ENCODE results near the gene HAAO. TPM values are rescaled to one million over a fixed set of nuclear protein-coding genes. Genes with fewer than 3 reads are reported as not detected.

Gene HAAO
- total and polyA plus RNA-seq, 2 of the 13 experiments (the other 11 are each of a cell fraction or from before 2014, with no cell fraction given): 36.1 to 42.7 TPM

DNA sequence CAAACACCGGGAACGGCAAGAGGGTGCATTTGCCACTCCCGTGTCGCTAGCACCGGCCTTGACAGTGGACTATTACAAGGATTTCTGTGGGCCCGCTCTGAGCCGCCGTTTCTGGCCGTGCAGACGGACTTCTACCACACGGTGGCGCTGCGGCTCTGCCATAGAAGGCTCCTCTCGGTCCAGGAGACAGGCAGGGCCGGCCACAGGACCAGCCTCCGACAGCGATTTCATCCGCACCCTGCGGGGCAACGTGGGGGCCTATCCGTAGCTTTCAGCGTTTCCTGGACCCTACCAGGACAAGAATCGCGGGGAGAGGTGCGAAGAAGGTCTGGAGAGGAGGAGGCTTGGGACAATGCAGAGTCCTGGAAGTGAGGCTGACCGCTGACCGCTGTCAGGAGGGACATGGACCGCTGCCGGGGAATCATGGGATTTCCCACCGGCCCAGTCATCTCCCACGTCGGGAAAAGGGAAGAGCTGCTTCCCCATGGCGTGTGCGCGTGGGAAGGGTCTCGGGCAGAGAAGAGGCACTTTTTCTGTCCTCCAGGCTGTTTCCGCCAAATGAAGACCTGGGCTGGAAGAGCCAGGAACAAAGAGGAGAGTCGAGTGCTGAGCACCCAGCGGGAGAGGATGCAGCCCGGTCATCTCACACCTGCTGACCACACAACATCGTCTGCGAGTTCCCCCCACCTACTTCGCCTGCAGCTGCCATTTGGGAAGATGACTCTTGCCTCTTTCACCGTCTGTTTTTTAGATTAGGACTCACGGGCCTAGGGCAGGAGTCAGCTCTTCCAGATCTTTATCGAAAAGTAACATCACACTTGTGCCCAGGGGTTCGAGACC, 35.5 kb upstream of the HAAO start (continued):
- TF ChIP-seq, protein P1, sequence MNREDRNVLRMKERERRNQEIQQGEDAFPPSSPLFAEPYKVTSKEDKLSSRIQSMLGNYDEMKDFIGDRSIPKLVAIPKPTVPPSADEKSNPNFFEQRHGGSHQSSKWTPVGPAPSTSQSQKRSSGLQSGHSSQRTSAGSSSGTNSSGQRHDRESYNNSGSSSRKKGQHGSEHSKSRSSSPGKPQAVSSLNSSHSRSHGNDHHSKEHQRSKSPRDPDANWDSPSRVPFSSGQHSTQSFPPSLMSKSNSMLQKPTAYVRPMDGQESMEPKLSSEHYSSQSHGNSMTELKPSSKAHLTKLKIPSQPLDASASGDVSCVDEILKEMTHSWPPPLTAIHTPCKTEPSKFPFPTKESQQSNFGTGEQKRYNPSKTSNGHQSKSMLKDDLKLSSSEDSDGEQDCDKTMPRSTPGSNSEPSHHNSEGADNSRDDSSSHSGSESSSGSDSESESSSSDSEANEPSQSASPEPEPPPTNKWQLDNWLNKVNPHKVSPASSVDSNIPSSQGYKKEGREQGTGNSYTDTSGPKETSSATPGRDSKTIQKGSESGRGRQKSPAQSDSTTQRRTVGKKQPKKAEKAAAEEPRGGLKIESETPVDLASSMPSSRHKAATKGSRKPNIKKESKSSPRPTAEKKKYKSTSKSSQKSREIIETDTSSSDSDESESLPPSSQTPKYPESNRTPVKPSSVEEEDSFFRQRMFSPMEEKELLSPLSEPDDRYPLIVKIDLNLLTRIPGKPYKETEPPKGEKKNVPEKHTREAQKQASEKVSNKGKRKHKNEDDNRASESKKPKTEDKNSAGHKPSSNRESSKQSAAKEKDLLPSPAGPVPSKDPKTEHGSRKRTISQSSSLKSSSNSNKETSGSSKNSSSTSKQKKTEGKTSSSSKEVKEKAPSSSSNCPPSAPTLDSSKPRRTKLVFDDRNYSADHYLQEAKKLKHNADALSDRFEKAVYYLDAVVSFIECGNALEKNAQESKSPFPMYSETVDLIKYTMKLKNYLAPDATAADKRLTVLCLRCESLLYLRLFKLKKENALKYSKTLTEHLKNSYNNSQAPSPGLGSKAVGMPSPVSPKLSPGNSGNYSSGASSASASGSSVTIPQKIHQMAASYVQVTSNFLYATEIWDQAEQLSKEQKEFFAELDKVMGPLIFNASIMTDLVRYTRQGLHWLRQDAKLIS (CRISPR knock-in tag; IDR thresholded peaks at IDR 0.05): no peak
- TF ChIP-seq XRCC5 (optimal IDR thresholded peaks at IDR 0.05; ENCODE audit: low read length) (peak; percentile 92), KLF12 (CRISPR knock-in tag; IDR thresholded peaks at IDR 0.05; ENCODE audit: borderline replicate concordance) (no peak), ZBTB3 (CRISPR knock-in tag; IDR thresholded peaks at IDR 0.05; ENCODE audit: borderline replicate concordance, low read depth) (no peak), SNRNP70 (IDR thresholded peaks at IDR 0.05; ENCODE audit: low read depth, low read length) (no peak), HCFC1 (IDR thresholded peaks at IDR 0.05; ENCODE audit: low read depth, low read length) (no peak), KMT2A (CRISPR knock-in tag; IDR thresholded peaks at IDR 0.05) (no peak), ZNF788 (CRISPR knock-in tag; IDR thresholded peaks at IDR 0.05; ENCODE audit: borderline replicate concordance) (peak; percentile 45; the same call in 1 of the 2 replicates), ZNF83 (CRISPR knock-in tag; IDR thresholded peaks at IDR 0.05; ENCODE audit: borderline replicate concordance) (no peak), FOXC1 (CRISPR knock-in tag; IDR thresholded peaks at IDR 0.05; ENCODE audit: borderline replicate concordance) (peak; percentile 94; the same call in 1 of the 2 replicates), ISL2 (CRISPR knock-in tag; IDR thresholded peaks at IDR 0.05) (0 out of 2 replicates have a peak, but pooled peaks have one; percentile 39), ZNF383 (CRISPR knock-in tag; IDR thresholded peaks at IDR 0.05; ENCODE audit: borderline replicate concordance) (peak; percentile 89; the same call in 1 of the 2 replicates), MEIS2 (CRISPR knock-in tag; IDR thresholded peaks at IDR 0.05) (no peak)
- TF ChIP-seq, protein P2, sequence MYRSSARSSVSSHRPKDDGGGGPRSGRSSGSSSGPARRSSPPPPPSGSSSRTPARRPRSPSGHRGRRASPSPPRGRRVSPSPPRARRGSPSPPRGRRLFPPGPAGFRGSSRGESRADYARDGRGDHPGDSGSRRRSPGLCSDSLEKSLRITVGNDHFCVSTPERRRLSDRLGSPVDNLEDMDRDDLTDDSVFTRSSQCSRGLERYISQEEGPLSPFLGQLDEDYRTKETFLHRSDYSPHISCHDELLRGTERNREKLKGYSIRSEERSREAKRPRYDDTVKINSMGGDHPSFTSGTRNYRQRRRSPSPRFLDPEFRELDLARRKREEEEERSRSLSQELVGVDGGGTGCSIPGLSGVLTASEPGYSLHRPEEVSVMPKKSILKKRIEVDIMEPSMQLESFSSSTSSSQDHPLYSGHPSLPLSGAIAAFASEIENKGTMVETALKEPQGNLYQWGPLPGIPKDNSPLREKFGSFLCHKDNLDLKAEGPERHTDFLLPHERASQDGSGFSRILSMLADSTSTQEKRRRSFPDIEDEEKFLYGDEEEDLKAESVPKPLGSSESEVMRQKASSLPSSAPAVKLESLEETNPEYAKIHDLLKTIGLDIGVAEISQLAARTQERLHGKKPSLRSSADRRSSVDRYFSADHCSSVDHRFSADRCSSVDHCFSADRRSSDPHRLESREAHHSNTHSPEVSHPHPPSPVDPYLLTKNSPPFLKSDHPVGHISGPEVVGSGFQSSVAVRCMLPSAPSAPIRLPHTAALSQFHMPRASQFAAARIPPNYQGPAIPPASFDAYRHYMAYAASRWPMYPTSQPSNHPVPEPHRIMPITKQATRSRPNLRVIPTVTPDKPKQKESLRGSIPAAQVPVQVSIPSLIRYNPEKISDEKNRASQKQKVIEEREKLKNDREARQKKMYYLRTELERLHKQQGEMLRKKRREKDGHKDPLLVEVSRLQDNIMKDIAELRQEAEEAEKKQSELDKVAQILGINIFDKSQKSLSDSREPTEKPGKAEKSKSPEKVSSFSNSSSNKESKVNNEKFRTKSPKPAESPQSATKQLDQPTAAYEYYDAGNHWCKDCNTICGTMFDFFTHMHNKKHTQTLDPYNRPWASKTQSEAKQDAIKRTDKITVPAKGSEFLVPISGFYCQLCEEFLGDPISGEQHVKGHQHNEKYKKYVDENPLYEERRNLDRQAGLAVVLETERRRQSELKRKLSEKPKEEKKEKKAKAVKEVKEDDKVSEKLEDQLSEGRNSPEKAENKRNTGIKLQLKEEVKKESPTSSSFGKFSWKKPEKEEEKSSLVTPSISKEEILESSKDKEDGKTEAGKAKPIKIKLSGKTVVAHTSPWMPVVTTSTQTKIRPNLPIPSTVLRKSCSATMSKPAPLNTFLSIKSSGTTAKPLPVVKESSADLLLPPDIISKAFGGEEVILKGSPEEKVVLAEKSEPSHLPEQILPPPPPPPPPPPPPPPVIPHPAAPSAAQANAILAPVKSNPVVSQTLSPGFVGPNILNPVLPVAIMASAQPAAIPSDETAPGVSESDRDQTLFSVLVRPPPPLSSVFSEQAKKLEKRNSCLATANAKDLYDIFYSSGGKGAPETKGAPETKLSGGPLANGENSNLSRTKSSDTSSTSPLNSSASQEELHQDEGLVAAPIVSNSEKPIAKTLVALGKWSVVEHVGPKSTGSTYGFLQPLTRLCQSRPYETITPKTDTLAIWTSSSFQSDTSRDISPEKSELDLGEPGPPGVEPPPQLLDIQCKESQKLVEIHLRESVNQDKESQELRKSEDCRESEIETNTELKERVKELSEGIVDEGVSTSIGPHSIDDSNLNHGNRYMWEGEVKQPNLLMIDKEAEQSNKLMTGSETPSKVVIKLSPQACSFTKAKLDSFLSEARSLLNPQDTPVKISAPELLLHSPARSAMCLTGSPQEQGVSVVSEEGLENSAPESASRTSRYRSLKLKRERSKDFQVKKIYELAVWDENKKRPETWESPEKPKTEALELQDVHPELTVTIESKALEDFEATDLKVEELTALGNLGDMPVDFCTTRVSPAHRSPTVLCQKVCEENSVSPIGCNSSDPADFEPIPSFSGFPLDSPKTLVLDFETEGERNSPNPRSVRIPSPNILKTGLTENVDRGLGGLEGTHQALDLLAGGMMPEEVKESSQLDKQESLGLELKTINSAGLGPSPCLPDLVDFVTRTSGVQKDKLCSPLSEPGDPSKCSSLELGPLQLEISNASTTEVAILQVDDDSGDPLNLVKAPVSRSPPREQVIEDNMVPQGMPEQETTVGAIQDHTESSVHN (CRISPR knock-in tag; IDR thresholded peaks at IDR 0.05): 0 out of 2 replicates have a peak, but pooled peaks have one; percentile 34
- TF ChIP-seq, protein P3, sequence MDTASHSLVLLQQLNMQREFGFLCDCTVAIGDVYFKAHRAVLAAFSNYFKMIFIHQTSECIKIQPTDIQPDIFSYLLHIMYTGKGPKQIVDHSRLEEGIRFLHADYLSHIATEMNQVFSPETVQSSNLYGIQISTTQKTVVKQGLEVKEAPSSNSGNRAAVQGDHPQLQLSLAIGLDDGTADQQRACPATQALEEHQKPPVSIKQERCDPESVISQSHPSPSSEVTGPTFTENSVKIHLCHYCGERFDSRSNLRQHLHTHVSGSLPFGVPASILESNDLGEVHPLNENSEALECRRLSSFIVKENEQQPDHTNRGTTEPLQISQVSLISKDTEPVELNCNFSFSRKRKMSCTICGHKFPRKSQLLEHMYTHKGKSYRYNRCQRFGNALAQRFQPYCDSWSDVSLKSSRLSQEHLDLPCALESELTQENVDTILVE (CRISPR knock-in tag; IDR thresholded peaks at IDR 0.05): peak; percentile 51; the same call in 1 of the 2 replicates
